Esophagus squamous epithelium (tissue), 4 donors: Measurements from ENCODE around the gene DLST.

Source experiments
- CTCF ChIP-seq, 6 experiments: fragments of 450-650 bp in 4 of 6; fragments of 200-600 bp in 2 of 6; sonication (generic) in 2 of 6; IDR thresholded peaks; one replicate each; pipeline ENCODE4 v1.5.1; 2016 to 2019; ENCODE audit warnings: antibody characterized with exemption in 6 of 6, mild to moderate bottlenecking in 4 of 6, moderate library complexity in 4 of 6
- POLR2A ChIP-seq, 4 donors: fragments of 450-650 bp; IDR thresholded peaks; one replicate each; pipeline ENCODE4 v1.6.1; 2017; ENCODE audit warnings: antibody characterized with exemption in 4 of 4, mild to moderate bottlenecking in 4 of 4, moderate library complexity in 3 of 4

GRCh38 chr14:74917178-74917543 is 35.4 kb downstream of the DLST start:
- TF ChIP-seq CTCF (IDR thresholded peaks at IDR 0.05): no peak
- no peak for TF ChIP-seq POLR2A (IDR thresholded peaks at IDR 0.05)
